ENCODE measurements around the gene CCDC38. TPM values are rescaled to one million over a fixed set of nuclear protein-coding genes. Genes with fewer than 3 reads are reported as not detected.
A peak's percentile ranks its signal among the peaks of the same experiment; 100 is the strongest.

CCDC38 gene
- total RNA-seq, 1 donor from 2014 or later: 20.9 TPM

DNA sequence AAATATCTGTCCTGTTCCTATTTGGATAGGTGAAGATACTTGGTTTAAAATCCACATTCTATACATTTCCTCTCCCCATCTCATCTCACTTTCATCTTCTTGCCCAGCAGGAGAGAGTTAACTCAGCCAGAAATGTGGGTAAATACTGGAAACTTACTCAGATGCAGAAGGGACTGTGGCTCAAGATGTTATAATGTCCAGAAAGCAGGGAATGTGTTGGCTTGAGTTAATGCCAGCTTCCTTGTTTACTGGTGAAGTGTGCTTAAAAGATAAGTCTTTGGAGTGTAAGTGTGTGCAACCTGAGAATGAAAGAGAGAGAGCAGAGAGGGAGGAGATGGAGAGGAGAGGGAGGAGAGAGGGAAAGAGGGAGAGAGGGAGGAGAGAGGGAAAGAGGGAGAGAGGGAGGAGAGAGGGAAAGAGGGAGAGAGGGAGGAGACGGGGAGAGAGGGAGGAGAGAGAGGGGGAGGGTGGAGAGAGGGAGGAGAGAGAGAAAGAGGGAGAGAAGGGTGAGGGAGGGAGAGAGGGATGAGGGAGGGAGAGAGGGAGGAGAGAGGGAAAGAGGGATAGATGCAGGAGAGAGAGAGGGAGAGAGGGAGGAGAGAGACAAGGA, 105.7 kb downstream of the CCDC38 start:
- DNase-seq (ENCODE audit: low spot score): peak; percentile 20

DNA sequence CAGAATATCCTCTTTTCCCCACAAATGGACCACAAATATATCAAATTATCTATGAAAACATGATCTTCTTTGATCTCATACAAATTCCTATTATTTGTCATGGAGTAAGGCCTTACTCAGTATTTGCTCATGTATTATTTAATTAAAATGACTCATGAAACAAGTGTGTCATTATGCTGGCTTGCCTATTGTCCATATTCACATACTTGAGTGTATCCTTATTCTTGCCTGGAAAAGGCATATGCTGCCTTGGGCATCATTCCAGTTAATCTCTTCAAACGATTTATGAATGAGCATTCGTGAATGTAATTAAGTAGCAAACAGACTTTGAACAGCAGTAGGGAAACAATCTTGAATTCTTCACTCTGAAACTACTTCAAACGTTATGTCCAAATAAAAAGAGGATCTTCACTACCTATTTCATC, 106.2 kb downstream of the CCDC38 start:
- DNase-seq (ENCODE audit: low spot score): no peak

DNA sequence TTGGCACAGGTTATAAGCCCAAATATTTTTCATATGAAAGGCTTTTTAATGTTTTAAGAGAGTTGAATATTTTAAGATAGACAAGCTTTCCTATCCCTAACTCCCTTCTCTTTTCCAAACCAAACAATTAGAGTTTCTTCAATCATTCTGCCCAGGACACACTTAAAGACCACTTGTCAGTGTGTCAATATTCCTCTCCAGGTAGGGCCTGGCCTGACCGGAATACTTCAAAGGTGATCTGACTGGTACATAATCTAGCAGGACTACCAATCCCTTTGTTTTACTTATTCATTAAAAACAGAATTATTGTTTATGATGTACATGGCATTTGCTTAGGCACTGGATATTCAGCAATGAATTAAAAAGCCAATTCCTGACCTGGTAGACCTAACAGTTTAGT, 107.8 kb downstream of the CCDC38 start:
- no peak for DNase-seq (ENCODE audit: low spot score)

DNA sequence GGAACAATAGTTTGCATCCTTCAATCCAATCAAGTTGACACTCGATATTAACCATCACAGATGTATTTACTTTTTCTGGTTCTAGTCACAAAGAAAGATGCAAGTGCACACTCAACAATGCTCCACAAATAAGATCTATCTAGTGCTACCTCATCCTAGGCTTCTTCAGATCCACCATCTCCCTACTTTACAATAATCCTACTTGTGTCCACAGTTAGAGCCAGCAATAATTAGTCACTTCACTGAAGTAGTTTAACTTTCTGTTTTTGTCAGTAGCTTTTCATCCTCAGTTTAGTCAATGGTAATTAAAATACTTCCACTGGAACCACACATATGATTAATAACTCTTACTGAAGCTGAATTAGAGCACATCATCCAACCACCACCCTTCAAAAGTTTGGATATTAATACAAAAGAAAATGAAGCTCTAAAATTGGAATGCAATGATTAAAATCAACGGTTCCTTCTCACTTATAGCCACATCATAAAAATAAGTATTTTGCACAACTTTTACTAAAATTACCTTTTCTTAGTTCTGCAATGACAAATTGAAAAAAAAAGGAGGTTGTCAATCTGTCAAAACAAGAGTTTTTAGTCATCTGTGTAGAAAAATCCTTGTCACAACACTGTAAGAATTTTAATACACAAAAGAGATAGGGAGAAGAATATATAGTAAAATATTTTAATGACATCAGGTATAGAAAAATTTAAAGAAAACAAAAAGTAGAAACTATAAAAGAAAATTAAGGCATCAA, 111.9 kb downstream of the CCDC38 start:
- DNase-seq (ENCODE audit: low spot score): no peak

DNA sequence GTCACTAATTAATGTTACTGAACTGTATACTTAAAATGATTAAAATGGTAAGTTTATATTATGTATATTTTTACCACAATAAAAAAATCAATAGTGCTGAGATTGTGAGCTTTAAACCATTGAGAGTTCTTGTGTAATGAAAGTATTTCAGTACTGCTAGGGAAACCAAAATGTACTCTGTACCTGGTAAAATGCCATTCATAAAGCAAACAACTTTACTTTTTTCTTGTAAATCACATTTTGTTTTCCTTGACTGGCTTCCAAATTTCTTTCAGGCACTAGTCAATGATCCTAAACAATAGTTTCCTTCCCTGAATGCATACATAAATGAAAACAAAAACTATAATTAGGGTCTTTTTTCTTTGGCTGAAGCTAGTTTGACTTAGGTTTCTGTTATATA, 113.0 kb downstream of the CCDC38 start:
- peak; percentile 8 for DNase-seq (ENCODE audit: low spot score)

DNA sequence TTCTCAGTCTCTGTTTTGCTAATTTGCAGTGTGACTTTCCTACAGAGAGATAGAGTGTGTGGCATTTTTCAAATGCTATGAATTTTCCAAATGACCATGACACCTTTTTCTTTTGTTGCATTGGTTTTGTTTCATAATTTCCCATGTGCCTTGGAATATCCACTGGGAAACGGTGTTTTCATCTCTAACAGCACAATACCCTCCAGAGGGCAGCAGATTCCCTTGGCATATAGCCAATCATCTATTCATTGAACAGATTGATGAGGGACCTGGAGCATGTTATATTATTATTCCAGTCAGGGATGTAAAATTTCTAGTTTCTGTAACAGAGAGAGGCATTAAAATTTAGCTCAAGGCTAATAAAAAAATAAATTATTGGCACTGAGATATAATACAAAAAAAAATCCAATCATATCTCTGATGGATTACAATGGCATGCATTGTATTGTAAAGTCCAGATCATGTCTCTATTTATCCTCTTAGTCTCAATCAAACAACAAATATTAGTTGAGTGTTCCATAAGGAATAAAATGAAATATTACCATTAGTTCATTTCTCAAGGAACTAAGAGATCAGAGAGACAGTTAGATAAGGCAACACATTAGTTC, 122.2 kb downstream of the CCDC38 start:
- peak; percentile 31 for DNase-seq (ENCODE audit: low spot score)

Other genes starting within 250 kb of the CCDC38 start
- 11.1 TPM for gene NTN4, start 151.8 kb downstream of the CCDC38 start, total RNA-seq (ENCODE audit: insufficient read depth, low replicate concordance)
- gene SNRPF, start 83.7 kb downstream of the CCDC38 start, total RNA-seq (ENCODE audit: insufficient read depth, low replicate concordance): 12.3 TPM
- not detected for gene AMDHD1, start 717 bp upstream of the CCDC38 start, total RNA-seq (ENCODE audit: insufficient read depth, low replicate concordance)
- 69.6 TPM for gene HAL, start 53.7 kb upstream of the CCDC38 start, total RNA-seq (ENCODE audit: insufficient read depth, low replicate concordance)
- gene LTA4H, start 93.0 kb upstream of the CCDC38 start, total RNA-seq (ENCODE audit: insufficient read depth, low replicate concordance): 57.8 TPM

Measured in umbilical cord (tissue), 2 donors.